Measurements from ENCODE around the gene DACH1.

DNA sequence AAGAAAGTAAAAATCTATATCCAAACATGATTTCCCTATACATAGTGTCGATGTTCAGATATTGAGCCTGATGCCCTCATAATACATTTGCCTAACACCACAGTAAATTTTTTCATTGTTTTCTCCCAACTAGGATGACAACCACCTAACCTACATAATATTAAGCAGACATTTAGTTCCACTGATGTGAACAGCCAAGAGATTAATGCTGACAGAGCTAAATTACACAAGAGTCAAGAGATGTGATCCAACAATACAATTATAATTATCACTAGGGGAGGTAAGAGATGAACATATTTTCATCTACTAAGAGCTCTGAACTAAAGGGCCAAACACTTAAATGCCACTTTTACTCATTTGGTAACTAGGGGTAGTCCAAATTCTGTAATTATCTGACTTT, 145.9 kb downstream of the DACH1 start:
- TF ChIP-seq, protein P1, sequence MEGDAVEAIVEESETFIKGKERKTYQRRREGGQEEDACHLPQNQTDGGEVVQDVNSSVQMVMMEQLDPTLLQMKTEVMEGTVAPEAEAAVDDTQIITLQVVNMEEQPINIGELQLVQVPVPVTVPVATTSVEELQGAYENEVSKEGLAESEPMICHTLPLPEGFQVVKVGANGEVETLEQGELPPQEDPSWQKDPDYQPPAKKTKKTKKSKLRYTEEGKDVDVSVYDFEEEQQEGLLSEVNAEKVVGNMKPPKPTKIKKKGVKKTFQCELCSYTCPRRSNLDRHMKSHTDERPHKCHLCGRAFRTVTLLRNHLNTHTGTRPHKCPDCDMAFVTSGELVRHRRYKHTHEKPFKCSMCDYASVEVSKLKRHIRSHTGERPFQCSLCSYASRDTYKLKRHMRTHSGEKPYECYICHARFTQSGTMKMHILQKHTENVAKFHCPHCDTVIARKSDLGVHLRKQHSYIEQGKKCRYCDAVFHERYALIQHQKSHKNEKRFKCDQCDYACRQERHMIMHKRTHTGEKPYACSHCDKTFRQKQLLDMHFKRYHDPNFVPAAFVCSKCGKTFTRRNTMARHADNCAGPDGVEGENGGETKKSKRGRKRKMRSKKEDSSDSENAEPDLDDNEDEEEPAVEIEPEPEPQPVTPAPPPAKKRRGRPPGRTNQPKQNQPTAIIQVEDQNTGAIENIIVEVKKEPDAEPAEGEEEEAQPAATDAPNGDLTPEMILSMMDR (conservative IDR thresholded peaks at IDR 0.05; ENCODE audit: low read length), result no peak
- no peak for TF ChIP-seq EZH2phosphoT487 (IDR thresholded peaks at IDR 0.05; ENCODE audit: borderline replicate concordance, low read depth, low read length)

Measured in OCI-LY7 (cell line).